HG03108 (cell line): ENCODE measurements around the gene MTHFD2L.
"Not testable (repeated sequence)": the region's sequence is repeated elsewhere in the genome, so short reads cannot be mapped to it uniquely, and the experiment has no call there.

Source experiments
- ATAC-seq: cut with Tn5 transposase; IDR thresholded peaks from one replicate; pipeline ENCODE4 v1.9.1; 2021; ENCODE audit warnings: moderate library complexity; ENCODE audit not compliant: unreplicated experiment

MTHFD2L gene

DNA sequence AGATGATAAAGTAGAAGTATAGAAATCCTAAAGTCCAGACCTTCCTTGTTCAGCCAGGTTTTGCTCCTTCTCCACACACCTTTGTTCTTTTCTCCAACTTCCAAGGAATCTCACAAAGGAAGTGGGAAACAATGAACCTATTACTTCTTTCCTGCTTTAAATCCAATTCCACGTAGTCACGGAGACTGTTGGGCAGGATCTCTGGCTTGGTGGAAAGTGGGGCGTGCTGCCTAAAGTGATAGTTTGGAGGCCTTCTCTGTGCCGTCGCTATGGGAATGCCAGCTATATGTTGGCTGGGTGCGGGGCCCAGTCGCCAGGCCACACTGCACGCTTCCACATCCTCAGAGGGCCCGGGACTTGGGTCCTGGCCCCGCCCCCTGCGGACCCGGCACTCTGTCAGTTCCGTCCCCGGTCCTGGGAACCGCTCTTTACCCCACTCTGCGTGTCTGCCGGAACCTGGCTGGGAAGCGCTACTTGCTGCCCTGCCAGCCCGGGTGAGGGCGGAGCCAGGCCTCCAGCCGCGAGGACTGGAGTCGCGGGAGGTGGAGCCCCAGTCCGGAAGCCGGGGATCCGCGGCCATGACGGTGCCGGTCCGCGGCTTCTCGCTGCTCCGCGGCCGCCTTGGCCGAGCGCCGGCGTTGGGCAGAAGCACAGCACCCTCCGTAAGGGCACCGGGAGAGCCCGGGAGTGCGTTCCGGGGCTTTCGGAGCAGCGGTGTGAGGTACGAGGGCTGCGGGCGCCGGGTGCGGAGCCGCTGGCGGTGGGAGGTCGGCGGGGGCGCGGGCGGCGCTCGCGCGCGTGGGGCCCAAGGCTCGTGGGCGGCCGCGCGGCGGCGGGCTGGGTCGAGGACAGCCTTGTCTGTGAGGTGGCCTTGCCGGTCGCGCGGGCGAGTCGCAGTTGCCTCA, at the start of gene MTHFD2L:
MTHFD2L (plus strand) TSS at position 558 of the 905 bp plus-strand sequence; CDS start at position 579, 21 bp downstream.
- peak; percentile 99 for ATAC-seq

DNA sequence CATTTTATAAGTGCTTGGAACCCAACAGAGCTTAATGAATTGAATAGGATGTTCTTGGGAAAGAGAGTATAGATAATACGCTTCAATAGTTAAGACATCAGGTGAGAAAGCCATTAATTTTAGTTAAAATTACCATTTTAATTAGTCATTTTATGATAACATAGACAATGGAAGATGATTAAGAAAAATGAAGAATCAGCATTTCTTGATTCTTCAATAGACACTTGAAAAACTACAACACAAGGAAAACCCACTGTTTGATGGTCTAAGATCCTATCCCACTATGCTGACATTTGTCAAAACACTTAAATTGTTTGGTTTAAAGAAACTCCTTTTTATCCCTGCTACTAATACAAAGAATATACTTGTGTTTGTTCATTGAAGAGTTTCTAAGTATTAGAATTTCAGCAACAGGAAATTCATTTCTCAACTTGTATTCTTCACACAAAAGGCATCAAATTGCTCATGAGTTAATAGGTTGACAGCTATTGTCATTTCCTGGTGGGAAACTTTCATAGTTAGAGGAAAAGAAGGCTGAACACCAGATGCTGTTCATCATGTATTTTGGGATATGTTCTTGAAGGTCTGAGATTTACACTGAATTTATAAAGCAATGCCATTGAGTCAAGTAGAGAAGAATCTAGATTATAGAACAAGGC, 49.3 kb upstream of the MTHFD2L start:
- ATAC-seq: no peak

DNA sequence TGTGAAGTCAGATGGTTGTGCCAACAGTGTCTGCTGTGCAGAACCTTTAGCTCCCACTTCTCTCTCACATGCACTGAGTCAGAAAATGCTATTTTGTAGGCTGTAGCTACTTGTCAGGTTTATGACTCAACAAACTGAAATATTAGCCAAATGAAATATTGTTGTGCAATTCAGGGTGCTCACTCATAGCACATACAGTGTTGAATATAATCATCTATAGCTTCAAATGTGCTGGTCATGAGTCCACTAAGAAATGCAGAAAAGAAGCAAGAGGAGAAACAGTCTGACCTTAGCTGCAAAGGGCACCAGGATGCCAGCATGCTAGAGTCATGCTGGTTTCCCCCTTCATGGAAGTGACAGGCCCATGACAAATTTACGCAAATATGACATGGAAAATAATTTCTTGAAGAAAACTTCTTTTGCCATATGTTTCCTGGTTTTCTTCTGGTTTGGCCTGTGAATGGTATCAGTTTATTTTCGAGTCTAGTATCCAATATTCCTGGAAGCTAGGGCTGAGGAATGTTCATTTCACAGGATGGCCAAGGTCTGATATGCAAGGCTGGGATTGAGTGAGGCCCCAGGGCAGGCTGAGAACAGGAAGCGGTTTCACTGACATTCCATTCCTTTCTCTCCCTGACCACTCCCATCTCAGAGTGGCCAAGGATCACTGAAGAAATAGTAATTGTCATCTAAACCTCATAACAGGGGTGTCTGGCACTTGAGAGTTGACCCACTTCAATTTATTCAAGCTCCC, 48.6 kb upstream of the MTHFD2L start:
- ATAC-seq: no peak

DNA sequence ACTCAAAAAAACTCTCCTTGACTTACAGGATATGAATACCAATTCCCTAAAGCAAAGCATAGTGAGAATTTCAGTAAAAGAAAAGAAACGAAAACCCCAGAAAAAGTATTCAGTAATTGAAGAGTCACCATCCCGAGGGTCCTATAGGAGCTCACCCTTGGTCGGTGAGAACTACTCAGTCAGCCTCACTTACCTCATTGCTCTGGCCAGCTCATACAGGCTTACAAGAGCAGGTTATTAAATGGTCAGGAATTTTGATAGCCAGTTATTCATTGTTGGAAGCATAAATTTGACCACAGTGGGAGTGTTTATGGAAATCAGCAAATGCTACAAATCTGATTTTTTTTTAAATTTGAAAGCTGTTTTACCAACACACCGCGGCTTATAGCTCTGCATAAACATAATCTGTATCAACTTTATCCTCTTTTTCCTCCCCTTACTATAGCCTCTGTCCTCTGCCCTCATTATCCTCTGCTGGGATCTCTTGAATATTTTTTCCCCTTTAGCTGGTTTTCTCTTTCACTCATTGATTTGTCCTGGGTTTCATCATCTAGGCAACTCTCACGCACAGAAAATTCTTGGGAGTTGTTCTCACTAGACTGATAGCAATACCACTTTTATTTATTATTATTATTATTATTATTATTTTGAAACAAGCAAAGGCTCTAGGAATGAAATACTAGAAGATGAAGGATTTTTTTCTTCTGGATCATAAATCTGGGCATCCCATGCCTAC, 47.9 kb upstream of the MTHFD2L start:
- ATAC-seq: no peak

GRCh38 chr4:74110670-74111069, 47.2 kb upstream of the MTHFD2L start:
- ATAC-seq: no peak

- ATAC-seq: no peak
These were observed 46.5 kb upstream of the MTHFD2L start for GRCh38 chr4:74111306-74111975.

DNA sequence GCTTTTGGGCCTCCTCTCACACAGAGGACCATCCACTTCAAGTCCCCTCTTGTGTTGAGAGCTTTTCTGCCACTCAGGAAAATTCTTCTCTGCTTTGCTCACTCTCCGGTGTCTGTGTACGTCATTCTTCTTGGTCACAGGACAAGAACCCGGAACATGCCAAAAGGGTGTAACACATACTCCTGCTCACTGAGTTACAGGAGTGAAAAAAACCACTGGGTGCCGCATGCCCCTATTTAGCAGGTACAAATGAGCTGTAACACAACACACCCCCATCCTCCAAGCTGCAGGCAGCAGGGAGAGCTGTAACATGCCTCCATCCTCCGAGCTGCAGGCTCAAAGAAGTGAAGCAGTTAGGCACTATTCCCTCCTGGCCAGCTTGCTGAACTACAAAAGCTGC, 45.9 kb upstream of the MTHFD2L start:
- no peak for ATAC-seq

DNA sequence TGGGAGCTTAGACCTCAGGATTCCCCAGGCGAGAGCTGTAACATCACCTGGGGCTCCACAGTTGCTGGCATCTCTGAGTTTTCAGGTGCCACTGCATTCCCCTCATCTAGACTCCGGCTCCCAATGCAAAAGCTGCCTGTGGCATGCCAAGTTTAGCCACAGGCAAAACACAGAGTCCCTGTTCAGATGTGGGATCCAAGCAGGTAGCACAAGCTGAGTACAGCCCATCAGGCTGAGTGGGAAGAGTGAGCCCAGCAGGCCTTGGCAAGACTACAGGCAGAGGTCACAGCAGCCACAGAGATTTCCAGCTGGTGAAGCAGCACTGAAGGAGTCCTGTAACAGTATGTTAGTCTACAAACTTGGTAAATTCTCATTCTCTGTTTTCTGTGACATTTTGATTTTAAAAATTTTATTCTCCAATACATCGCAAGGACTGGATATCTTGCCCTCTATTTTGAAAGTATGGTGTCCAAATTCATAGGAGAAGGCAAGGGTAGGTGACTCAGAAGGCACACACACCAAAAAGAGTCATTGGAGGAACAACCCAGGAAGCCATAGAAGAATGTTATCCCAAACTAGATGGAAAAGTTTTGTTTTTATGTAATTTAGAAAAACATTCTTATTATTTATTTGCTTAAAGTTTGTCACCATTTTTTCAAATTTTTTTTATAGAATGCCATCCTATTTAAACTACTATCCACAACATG, 45.4 kb upstream of the MTHFD2L start:
- ATAC-seq: no peak

DNA sequence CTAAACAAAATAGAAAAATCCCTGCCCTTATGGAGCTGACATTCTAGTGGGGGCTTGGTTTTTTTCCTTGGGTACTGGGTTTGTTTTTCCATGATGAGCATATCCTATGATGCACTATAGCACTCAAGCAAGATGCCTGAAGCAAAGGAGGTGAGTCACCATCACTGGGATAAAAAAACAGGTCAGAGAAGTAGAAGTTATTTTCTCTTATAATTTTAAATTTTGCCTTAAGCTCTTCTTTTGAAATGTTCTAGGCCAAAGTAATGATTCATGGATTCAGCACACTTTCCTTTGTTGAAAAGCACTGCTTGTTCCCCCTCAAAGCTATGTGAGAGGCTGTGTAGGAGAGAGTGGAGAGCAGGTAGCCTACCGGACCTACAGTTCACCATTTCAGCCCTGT, 43.7 kb upstream of the MTHFD2L start:
- no peak for ATAC-seq

GRCh38 chr4:74117024-74117534, 40.8 kb upstream of the MTHFD2L start:
- ATAC-seq: no peak

- ATAC-seq: no peak
These were observed 39.1 kb upstream of the MTHFD2L start for GRCh38 chr4:74118600-74119338.

DNA sequence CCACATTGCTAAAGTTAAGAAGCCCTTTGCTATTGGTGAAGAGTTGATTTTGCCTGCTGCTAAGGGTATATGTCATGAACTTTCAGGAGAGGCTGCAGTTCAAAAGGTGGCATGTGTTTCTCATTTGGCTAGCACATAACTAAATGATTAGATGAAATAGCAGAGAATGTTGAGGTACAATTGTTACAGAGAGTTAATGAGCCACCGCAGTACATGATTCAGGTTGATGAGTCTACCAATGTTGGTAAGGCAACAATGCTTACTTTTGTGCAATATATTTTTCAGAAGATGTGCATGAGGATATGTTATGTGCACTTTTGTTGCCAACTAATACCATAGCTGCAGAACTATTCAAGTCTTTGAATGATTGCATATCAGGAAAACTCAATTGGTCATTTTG, 37.8 kb upstream of the MTHFD2L start:
- no peak for ATAC-seq

DNA sequence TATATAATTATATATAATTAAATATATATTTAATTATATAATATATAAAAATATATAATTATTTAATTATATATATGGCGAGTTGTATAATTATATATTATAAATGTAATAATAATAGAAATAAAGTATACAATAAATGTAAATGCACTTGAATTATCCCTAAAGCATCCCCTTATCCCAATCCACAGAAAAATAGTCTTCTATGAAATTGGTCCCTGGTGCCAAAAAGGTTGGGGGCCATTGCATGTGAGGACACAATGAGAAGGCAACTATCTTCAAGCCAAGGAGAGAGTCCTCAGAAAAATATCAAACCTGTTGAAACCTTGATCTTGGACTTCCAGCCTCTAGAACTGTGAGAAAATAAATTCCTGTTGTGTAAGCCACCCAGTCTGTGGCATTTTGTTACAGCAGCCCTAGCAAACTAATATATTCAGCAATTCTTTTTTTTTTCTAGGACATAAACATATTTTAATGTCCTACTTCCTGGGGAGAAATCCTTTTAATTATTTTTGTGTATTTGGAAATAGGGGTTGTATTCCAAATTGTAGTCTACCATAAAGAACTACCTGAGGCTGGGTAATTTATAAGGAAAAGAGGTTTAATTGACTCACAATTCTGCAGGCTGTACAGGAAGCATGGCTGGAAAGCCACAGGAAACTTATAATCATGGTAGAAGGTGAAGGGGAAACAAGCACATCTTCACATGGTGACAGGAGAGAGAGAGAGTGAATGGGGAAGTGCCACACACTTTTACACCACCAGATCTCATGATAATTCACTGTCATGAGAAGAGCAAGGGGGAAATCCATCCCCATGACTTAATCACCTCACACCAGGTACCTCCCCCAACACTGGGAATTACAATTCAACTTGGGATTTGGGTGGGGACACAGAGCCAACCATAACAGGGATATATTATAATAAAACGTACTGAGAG, 36.0 kb upstream of the MTHFD2L start:
- no peak for ATAC-seq

DNA sequence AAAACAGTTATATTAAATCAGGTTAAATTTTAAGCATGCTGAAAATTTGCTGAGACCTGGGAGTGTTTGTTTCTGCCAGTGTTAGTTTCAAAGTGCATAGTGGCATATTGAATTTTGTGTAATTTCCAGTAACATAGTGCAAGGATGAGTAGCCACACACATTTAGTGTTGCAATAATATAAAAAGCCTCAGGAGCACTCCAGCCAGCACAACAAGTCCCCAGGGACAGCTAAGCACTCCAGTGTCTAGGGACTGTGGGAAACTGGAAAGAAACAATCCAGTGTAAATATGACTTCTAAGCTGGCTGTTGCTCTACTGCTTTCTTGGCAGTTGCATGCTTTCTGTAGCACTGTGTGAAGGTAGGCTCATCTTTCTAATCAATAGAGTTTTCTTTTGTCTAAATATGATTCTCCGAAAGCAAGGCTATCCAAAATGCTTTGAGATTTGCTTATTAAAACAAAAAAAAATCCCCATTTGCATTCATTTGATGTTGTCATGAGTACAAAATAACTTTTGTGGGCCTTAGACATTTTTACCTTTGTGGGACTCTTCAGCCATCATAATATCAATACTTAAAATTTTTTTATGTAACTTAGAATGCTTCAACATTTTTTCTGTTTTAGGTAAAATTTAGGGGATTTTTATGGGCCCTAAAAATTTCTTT, 34.7 kb upstream of the MTHFD2L start:
- ATAC-seq: no peak

GRCh38 chr4:74125029-74125428, 32.9 kb upstream of the MTHFD2L start:
- ATAC-seq: no peak

GRCh38 chr4:74127745-74128144, 30.2 kb upstream of the MTHFD2L start:
- ATAC-seq: no peak

DNA sequence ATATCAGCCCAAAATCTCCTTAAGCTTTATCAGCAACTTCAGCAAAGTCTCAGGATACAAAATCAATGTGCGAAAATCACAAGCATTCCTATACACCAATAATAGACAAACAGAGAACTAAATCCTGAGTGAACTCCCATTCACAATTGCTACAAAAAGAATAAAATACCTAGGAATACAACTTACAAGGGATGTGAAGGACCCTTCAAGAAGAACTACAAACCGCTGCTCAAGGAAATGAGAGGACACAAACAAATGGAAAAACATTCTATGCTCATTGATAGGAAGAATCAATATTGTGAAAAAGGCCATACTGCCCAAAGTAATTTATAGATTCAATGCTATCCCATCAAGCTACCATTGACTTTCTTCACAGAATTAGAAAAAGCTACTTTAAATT, 27.1 kb upstream of the MTHFD2L start:
- not testable (repeated sequence) for ATAC-seq
